Fibroblast of lung (primary cell): Measurements from ENCODE around the gene NAP1L4. TPM values are rescaled to one million over a fixed set of nuclear protein-coding genes. Genes with fewer than 3 reads are reported as not detected.
A peak's percentile ranks its signal among the peaks of the same experiment; 100 is the strongest.

ENCODE experiments used
- DNase-seq, 2 donors: peaks; one replicate each; pipeline versions ENCODE4 v3.0.0 to v3.0.0-alpha.2; 2010; ENCODE audit warnings: low read depth in 2 of 2
- H2AFZ ChIP-seq: 2 replicates; pipeline ENCODE4 v1.5.1; 2012; ENCODE audit warnings: low read length, control low read depth, inconsistent platforms
- H3K27ac ChIP-seq: 2 replicates; pipeline ENCODE4 v1.5.1; 2011; ENCODE audit warnings: low read length, control low read depth; ENCODE audit not compliant: insufficient read depth
- H3K27me3 ChIP-seq: 2 replicates; pipeline ENCODE4 v1.5.1; 2011; ENCODE audit warnings: mild to moderate bottlenecking, low read length; ENCODE audit not compliant: control insufficient read depth, insufficient read depth
- H3K36me3 ChIP-seq: 2 replicates; pipeline ENCODE4 v1.5.1; 2011; ENCODE audit warnings: low read length; ENCODE audit not compliant: control insufficient read depth, insufficient read depth
- H3K4me1 ChIP-seq: 2 replicates; pipeline ENCODE4 v1.5.1; 2011; ENCODE audit warnings: low read length; ENCODE audit not compliant: control insufficient read depth, insufficient read depth; ENCODE audit errors: extremely low read depth
- H3K4me2 ChIP-seq: 2 replicates; pipeline ENCODE4 v1.5.1; 2011; ENCODE audit warnings: low read length, control low read depth; ENCODE audit not compliant: insufficient read depth; ENCODE audit errors: extremely low read depth
- H3K4me3 ChIP-seq, 4 experiments: fragments of 200-600 bp in 1 of 4; sonication (generic) in 1 of 4; replicated peaks in 1 of 4; 2 replicates each; pipeline ENCODE4 v1.5.1; 2011 to 2016; ENCODE audit warnings: low read length in 4 of 4, low read depth in 3 of 4, mild to moderate bottlenecking in 3 of 4, control low read depth in 2 of 4, inconsistent platforms in 1 of 4, mixed read lengths in 1 of 4; ENCODE audit not compliant: insufficient read depth in 1 of 4; ENCODE audit errors: control extremely low read depth in 1 of 4
- H3K79me2 ChIP-seq: 2 replicates; pipeline ENCODE4 v1.5.1; 2012; ENCODE audit warnings: mild to moderate bottlenecking, low read length, inconsistent platforms; ENCODE audit not compliant: control insufficient read depth, insufficient read depth
- H3K9ac ChIP-seq: 2 replicates; pipeline ENCODE4 v1.5.1; 2011; ENCODE audit warnings: mild to moderate bottlenecking, low read length, control low read depth; ENCODE audit not compliant: insufficient read depth
- H3K9me3 ChIP-seq: 2 replicates; pipeline ENCODE4 v1.5.1; 2012; ENCODE audit warnings: low read depth, low read length; ENCODE audit not compliant: control insufficient read depth, insufficient read depth
- H4K20me1 ChIP-seq: 2 replicates; pipeline ENCODE4 v1.5.1; 2011; ENCODE audit warnings: low read length; ENCODE audit not compliant: control insufficient read depth, insufficient read depth; ENCODE audit errors: extremely low read depth
- EZH2 ChIP-seq: IDR thresholded peaks from 2 replicates; pipeline ENCODE4 v1.5.1; 2012; ENCODE audit warnings: low read length, control low read depth, mild to moderate bottlenecking; ENCODE audit errors: missing control alignments
- polyA plus RNA-seq, 2 donors: library from polyadenylated mRNA; depleted of rRNA in 1 of 2; stranded (reverse) in 1 of 2; unstranded in 1 of 2; fragments of >200 nt; gene quantifications; 2 replicates each; pipeline ENCODE4 v1.2.1, GENCODE V29; 2011 to 2012; ENCODE audit warnings: missing spikeins in 1 of 2
- total RNA-seq: library from RNA; depleted of rRNA; stranded (reverse); fragments of >200 nt; gene quantifications from 2 replicates; pipeline ENCODE4 v1.2.1, GENCODE V29; 2014
- TF ChIP-seq, protein P1 (sequence below), 2 donors: IDR thresholded peaks in 1 of 2; conservative IDR thresholded peaks in 1 of 2; 1 replicate in 1 of 2; 2 replicates in 1 of 2; pipeline ENCODE4 v1.5.1; 2011 to 2012; ENCODE audit warnings: low read length in 2 of 2, control low read depth in 1 of 2, inconsistent platforms in 1 of 2, low read depth in 1 of 2, mild to moderate bottlenecking in 1 of 2

Gene NAP1L4
- total and polyA plus RNA-seq, 2 donors (not counting 1 experiment from before 2014, with no cell fraction given): 79.5 to 113 TPM

DNA sequence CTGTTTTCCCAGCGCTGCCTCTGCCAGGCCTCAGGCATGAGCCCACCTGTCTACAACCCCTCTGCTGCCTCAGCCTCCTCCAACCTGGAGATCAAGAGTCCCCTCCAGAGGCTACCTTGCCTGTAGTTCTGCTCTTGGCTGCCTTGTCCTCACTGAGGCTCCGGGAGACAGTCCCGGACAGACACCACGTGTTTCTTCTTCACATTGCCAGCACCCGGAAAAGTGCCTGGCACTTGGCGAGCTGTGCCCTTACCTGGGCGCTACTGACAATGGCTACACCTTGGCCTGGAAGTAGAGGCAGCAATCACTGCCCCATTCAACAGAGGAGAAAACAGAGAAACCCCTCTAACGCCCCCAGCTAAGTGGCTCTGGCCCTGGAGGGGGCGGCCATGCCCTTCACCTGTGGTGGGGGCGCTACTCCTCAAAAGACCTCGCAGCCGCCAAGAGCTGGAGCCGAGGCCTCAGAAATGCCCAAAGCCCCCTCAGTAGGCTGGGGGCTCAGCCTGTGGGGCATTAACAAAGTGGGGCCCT is 3.0 kb upstream of the NAP1L4 start:
- Histone ChIP-seq H3K4me1 (no peaks in the 10 kb centered on the region), H3K27me3 (no peaks in the 10 kb centered on the region)
- no peak for DNase-seq

DNA sequence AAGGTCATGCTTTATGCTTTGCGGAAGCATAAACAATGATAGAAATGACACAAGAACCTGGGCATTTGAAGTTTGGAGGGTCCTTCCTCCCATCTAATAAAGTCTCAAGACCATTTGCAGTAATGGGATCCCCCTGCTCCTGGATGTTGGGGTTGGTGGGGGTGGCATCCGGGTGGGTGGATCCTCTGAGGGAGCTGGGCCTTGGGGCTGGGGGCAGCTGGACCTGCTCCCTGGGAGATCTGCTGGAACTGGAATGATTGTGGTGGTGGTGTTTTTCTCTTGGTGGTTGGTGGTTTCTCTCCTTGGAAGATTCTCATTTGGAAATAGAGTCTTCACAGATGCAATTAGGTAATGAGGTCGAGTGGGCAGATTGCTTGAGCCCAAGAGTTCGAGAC is 2.2 kb upstream of the NAP1L4 start:
- H3K4me1 ChIP-seq: no peaks in the 10 kb centered on the region
- no peaks in the 10 kb centered on the region for H3K9me3 ChIP-seq
- H3K27me3 ChIP-seq: no peaks in the 10 kb centered on the region
- no peaks in the 10 kb centered on the region for H4K20me1 ChIP-seq
- H3K4me3 ChIP-seq: no peak overlapping the region
- no peak for DNase-seq
- no peak overlapping the region for H2AFZ ChIP-seq
- H3K9ac ChIP-seq: no peak overlapping the region
- no peaks in the 10 kb centered on the region for H3K36me3 ChIP-seq
- H3K4me2 ChIP-seq: no peak overlapping the region
- TF ChIP-seq EZH2: no peak
- TF ChIP-seq, protein P1, sequence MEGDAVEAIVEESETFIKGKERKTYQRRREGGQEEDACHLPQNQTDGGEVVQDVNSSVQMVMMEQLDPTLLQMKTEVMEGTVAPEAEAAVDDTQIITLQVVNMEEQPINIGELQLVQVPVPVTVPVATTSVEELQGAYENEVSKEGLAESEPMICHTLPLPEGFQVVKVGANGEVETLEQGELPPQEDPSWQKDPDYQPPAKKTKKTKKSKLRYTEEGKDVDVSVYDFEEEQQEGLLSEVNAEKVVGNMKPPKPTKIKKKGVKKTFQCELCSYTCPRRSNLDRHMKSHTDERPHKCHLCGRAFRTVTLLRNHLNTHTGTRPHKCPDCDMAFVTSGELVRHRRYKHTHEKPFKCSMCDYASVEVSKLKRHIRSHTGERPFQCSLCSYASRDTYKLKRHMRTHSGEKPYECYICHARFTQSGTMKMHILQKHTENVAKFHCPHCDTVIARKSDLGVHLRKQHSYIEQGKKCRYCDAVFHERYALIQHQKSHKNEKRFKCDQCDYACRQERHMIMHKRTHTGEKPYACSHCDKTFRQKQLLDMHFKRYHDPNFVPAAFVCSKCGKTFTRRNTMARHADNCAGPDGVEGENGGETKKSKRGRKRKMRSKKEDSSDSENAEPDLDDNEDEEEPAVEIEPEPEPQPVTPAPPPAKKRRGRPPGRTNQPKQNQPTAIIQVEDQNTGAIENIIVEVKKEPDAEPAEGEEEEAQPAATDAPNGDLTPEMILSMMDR (conservative IDR thresholded peaks at IDR 0.05 in 1 of 2, IDR thresholded peaks at IDR 0.05 in 1 of 2; ENCODE audit: low read depth in 1 of 2, low read length in 2 of 2): no peak
- no peak overlapping the region for H3K27ac ChIP-seq
- H3K79me2 ChIP-seq: peaks cover 24% of the 10 kb centered on the region

More for the DNA sequence above, 3.0 kb upstream of the NAP1L4 start:
- no peak overlapping the region for H3K27ac ChIP-seq
- H3K36me3 ChIP-seq: peaks cover 3% of the 10 kb centered on the region
- no peak overlapping the region for H3K9ac ChIP-seq
- H3K4me2 ChIP-seq: no peak overlapping the region
- no peak overlapping the region for H3K4me3 ChIP-seq
- no peaks in the 10 kb centered on the region for H3K9me3 ChIP-seq
- TF ChIP-seq, protein P1 (conservative IDR thresholded peaks at IDR 0.05 in 1 of 2, IDR thresholded peaks at IDR 0.05 in 1 of 2; ENCODE audit: low read depth in 1 of 2, low read length in 2 of 2): no peak
- TF ChIP-seq EZH2: no peak
- H3K79me2 ChIP-seq: peaks cover 17% of the 10 kb centered on the region
- H4K20me1 ChIP-seq: no peaks in the 10 kb centered on the region
- H2AFZ ChIP-seq: no peak overlapping the region

DNA sequence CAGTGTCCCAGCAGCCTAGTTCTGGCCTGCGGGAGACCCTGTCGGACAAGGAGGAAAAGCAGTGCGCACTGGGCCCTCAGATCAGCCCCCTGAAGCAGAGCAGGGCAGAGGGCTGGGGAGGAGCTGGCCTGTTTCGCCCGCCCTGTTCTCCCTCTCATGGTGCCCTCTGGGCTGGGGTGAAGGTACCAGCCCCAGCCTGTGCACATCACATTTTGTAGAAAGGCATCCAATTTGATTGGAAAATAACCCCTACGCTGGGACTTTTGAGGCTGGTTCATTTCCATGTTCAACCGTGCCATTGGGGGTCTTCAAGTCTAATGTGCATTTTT is 832 bp upstream of the NAP1L4 start:
- peak overlapping the region; percentile 45 for H3K27ac ChIP-seq
- no peaks in the 10 kb centered on the region for H3K27me3 ChIP-seq
- H3K4me1 ChIP-seq: no peaks in the 10 kb centered on the region
- peak overlapping the region; percentile 28 for H3K9ac ChIP-seq
- H3K9me3 ChIP-seq: no peaks in the 10 kb centered on the region
- peaks cover 38% of the 10 kb centered on the region for H3K79me2 ChIP-seq
- no peaks in the 10 kb centered on the region for H3K36me3 ChIP-seq
- no peak for TF ChIP-seq EZH2
- TF ChIP-seq, protein P1 (conservative IDR thresholded peaks at IDR 0.05 in 1 of 2, IDR thresholded peaks at IDR 0.05 in 1 of 2; ENCODE audit: low read depth in 1 of 2, low read length in 2 of 2): no peak
- H3K4me2 ChIP-seq: peak overlapping the region; percentile 36
- peak overlapping the region; percentile 59 to 92 (median 75) for H3K4me3 ChIP-seq
- DNase-seq: no peak
- no peak overlapping the region for H2AFZ ChIP-seq
- peaks cover 1% of the 10 kb centered on the region for H4K20me1 ChIP-seq
